Peyer's patch (tissue), 4 donors: Measurements from ENCODE around the gene KRTAP5-6.
"Not testable (repeated sequence)": the region's sequence is repeated elsewhere in the genome, so short reads cannot be mapped to it uniquely, and the experiment has no call there.

Source experiments
- POLR2A ChIP-seq, 2 donors: fragments of 450-650 bp; IDR thresholded peaks; one replicate each; pipeline ENCODE4 v1.5.1; 2017; ENCODE audit warnings: antibody characterized with exemption in 2 of 2, mild to moderate bottlenecking in 2 of 2, moderate library complexity in 2 of 2
- TF ChIP-seq, protein P1 (sequence below), 6 experiments: fragments of 450-650 bp in 4 of 6; fragments of 200-600 bp in 2 of 6; sonication (generic) in 1 of 6; IDR thresholded peaks; one replicate each; pipeline ENCODE4 v1.5.1; 2017 to 2019; ENCODE audit warnings: antibody characterized with exemption in 6 of 6, mild to moderate bottlenecking in 3 of 6, moderate library complexity in 1 of 6

DNA sequence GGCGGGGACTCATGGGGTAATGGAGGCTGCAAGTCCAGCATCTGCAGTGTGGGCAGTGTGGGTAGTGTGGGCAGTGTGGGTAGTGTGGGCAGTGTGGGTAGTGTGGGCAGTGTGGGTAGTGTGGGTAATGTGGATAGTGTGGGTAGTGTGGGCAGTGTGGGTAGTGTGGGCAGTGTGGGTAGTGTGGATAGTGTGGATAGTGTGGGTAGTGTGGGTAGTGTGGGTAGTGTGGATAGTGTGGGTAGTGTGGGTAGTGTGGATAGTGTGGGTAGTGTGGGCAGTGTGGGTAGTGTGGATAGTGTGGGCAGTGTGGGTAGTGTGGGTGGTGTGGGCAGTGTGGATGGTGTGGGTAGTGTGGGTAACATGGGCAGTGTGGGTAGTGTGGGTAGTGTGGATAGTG lies 26.5 kb upstream of the KRTAP5-6 start:
- TF ChIP-seq, protein P1, sequence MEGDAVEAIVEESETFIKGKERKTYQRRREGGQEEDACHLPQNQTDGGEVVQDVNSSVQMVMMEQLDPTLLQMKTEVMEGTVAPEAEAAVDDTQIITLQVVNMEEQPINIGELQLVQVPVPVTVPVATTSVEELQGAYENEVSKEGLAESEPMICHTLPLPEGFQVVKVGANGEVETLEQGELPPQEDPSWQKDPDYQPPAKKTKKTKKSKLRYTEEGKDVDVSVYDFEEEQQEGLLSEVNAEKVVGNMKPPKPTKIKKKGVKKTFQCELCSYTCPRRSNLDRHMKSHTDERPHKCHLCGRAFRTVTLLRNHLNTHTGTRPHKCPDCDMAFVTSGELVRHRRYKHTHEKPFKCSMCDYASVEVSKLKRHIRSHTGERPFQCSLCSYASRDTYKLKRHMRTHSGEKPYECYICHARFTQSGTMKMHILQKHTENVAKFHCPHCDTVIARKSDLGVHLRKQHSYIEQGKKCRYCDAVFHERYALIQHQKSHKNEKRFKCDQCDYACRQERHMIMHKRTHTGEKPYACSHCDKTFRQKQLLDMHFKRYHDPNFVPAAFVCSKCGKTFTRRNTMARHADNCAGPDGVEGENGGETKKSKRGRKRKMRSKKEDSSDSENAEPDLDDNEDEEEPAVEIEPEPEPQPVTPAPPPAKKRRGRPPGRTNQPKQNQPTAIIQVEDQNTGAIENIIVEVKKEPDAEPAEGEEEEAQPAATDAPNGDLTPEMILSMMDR (IDR thresholded peaks at IDR 0.05) = not testable (repeated sequence)
- not testable (repeated sequence) for TF ChIP-seq POLR2A (IDR thresholded peaks at IDR 0.05)
